ENCODE data around the gene OR1J2. TPM values are rescaled to one million over a fixed set of nuclear protein-coding genes. Genes with fewer than 3 reads are reported as not detected.

Gene OR1J2
- total RNA-seq, 4 donors from 2014 or later: not detected

GRCh38 chr9:122479062-122479461 lies 31.5 kb upstream of the OR1J2 start:
- intact Hi-C loops (cut with DNase I): no loop called here
- no peaks in the 10 kb centered on the region for H3K36me3 ChIP-seq
- no peaks in the 10 kb centered on the region for H3K9me3 ChIP-seq
- 90 to 94% methylated on average over 5 of the region's 5 CpGs for WGBS, 2 donors
- no peak for DNase-seq
- no peak for TF ChIP-seq POLR2A (IDR thresholded peaks at IDR 0.05)
- no peak for TF ChIP-seq CTCF (IDR thresholded peaks at IDR 0.05)
- H3K4me3 ChIP-seq (replicated peaks in 1 of 3): no peak overlapping the region
- H3K27ac ChIP-seq: no peak overlapping the region
- no peaks in the 10 kb centered on the region for H3K4me1 ChIP-seq
- no peaks in the 10 kb centered on the region for H3K27me3 ChIP-seq

GRCh38 chr9:122498883-122499288 lies 11.7 kb upstream of the OR1J2 start:
- H3K4me3 ChIP-seq (replicated peaks in 1 of 3): no peak overlapping the region
- H3K36me3 ChIP-seq: no peaks in the 10 kb centered on the region
- DNase-seq: peak in 1 of 2 donors; percentile 5
- no peaks in the 10 kb centered on the region for H3K27me3 ChIP-seq
- no peak overlapping the region for H3K27ac ChIP-seq
- TF ChIP-seq POLR2A (IDR thresholded peaks at IDR 0.05): no peak
- TF ChIP-seq CTCF (IDR thresholded peaks at IDR 0.05): peak; percentile 43 to 83 (median 66)
- H3K9me3 ChIP-seq: no peaks in the 10 kb centered on the region
- peaks cover 14 to 18% of the 10 kb centered on the region in 2 donors for H3K4me1 ChIP-seq
- WGBS, 2 donors: 71 to 93% methylated on average over 2 of the region's 2 CpGs
- intact Hi-C loops (cut with DNase I): no loop called here

GRCh38 chr9:122506964-122507363 lies 3.6 kb upstream of the OR1J2 start:
- WGBS, 2 donors: 50 to 61% methylated on average over 2 of the region's 2 CpGs

GRCh38 chr9:122518226-122518625 lies 7.6 kb downstream of the OR1J2 start:
- no peaks in the 10 kb centered on the region for H3K27me3 ChIP-seq
- intact Hi-C loops (cut with DNase I): no loop called here

More at GRCh38 chr9:122506964-122507363, 3.6 kb upstream of the OR1J2 start:
- no peak for TF ChIP-seq POLR2A (IDR thresholded peaks at IDR 0.05)
- no peak for TF ChIP-seq CTCF (IDR thresholded peaks at IDR 0.05)
- Histone ChIP-seq H3K27me3 (no peaks in the 10 kb centered on the region), H3K4me3 (replicated peaks in 1 of 3) (no peak overlapping the region), H3K9me3 (no peaks in the 10 kb centered on the region), H3K36me3 (no peaks in the 10 kb centered on the region), H3K27ac (no peak overlapping the region), H3K4me1 (peaks cover 6 to 9% of the 10 kb centered on the region in 2 donors)
- intact Hi-C loops (cut with DNase I): no loop called here
- no peak for DNase-seq

GRCh38 chr9:122518841-122519240 lies 8.2 kb downstream of the OR1J2 start, which contains the start of gene OR1J4:
Gene OR1J4, plus strand, starts transcription at chr9:122519141. Its CDS starts 0 bp downstream, at chr9:122519141.
- Histone ChIP-seq H3K27me3 (no peaks in the 10 kb centered on the region), H3K9me3 (no peaks in the 10 kb centered on the region), H3K4me1 (no peaks in the 10 kb centered on the region), H3K27ac (no peak within 1 kb of the TSS), H3K36me3 (no peaks in the 10 kb centered on the region), H3K4me3 (replicated peaks in 1 of 3) (no peak within 1 kb of the TSS)
- 80 to 82% methylated on average over 4 of the region's 4 CpGs for WGBS, 2 donors
- intact Hi-C loops (cut with DNase I): no loop called here
- TF ChIP-seq CTCF (IDR thresholded peaks at IDR 0.05) (no peak), POLR2A (IDR thresholded peaks at IDR 0.05) (no peak)
- no peak for DNase-seq

More at GRCh38 chr9:122518226-122518625, 7.6 kb downstream of the OR1J2 start:
- WGBS, 2 donors: 58 to 71% methylated on average over 2 of the region's 2 CpGs
- H3K9me3 ChIP-seq: no peaks in the 10 kb centered on the region
- no peak overlapping the region for H3K4me3 ChIP-seq (replicated peaks in 1 of 3)
- no peak overlapping the region for H3K27ac ChIP-seq
- TF ChIP-seq POLR2A (IDR thresholded peaks at IDR 0.05): no peak
- no peak for TF ChIP-seq CTCF (IDR thresholded peaks at IDR 0.05)
- no peaks in the 10 kb centered on the region for H3K36me3 ChIP-seq
- DNase-seq: no peak
- no peaks in the 10 kb centered on the region for H3K4me1 ChIP-seq
